ENCODE data around the gene EDNRA.

GRCh38 chr4:147440442-147440841, 40.5 kb upstream of the EDNRA start:
- TF ChIP-seq POLR2AphosphoS5 (IDR thresholded peaks at IDR 0.05; ENCODE audit: low read depth, low read length) (no peak), REST (IDR thresholded peaks at IDR 0.05; ENCODE audit: insufficient read depth in 1 of 2, low read depth in 2 of 2, low read length in 2 of 2) (no peak), TAF1 (IDR thresholded peaks at IDR 0.05; ENCODE audit: borderline replicate concordance, insufficient read depth, low read length) (no peak), FOXP2 (optimal IDR thresholded peaks at IDR 0.05; ENCODE audit: borderline replicate concordance, extremely low read depth, extremely low read length, insufficient read depth) (no peak), SIN3A (IDR thresholded peaks at IDR 0.05; ENCODE audit: borderline replicate concordance, insufficient read depth, low read length) (no peak)

Data from PFSK-1 (cell line).